Measurements from ENCODE around the gene SLC25A43. TPM values are rescaled to one million over a fixed set of nuclear protein-coding genes. Genes with fewer than 3 reads are reported as not detected.
A peak's percentile ranks its signal among the peaks of the same experiment; 100 is the strongest.

The SLC25A43 gene
- total and polyA plus RNA-seq, 9 of the 15 experiments (the other 6 are each of a cell fraction or from before 2014, with no cell fraction given) = 1.3 to 8.4 (median 4.0) TPM

GRCh38 chrX:119442286-119442685, 43.1 kb downstream of the SLC25A43 start:
- no peaks in the 10 kb centered on the region for H3K27me3 ChIP-seq (ENCODE audit: control insufficient read depth in 2 of 2, insufficient read depth in 2 of 2, low read length in 2 of 2)
- no peak overlapping the region for H3K27ac ChIP-seq (ENCODE audit: extremely low read depth, low read depth, low read length)
- no peaks in the 10 kb centered on the region for H3K36me3 ChIP-seq (ENCODE audit: control insufficient read depth, insufficient read depth, low read length)
- H2AFZ ChIP-seq (ENCODE audit: low read depth, low read length) = no peak overlapping the region
- no peak overlapping the region for H3K9ac ChIP-seq (ENCODE audit: insufficient read depth in 1 of 2, low read depth in 2 of 2, low read length in 2 of 2)
- WGBS (ENCODE audit: insufficient coverage, low coverage, missing lambda C conversion rate) = 31% methylated on average over 2 of the region's 2 CpGs
- H4K20me1 ChIP-seq (replicated peaks; ENCODE audit: control insufficient read depth, insufficient read depth, low read length) = no peaks in the 10 kb centered on the region
- H3K4me2 ChIP-seq (ENCODE audit: insufficient read depth, low read length) = no peak overlapping the region
- POLR2A ChIA-PET = no interaction called here
- no peak overlapping the region for H3K4me3 ChIP-seq
- FAIRE-seq (no peak), DNase-seq (ENCODE audit: extremely low read depth in 1 of 4, low spot score in 3 of 4) (no peak), ATAC-seq (no peak)
- CTCF ChIA-PET (ENCODE audit: low intra/inter-chr PET ratio) = no interaction called here
- no peaks in the 10 kb centered on the region for H3K9me1 ChIP-seq (ENCODE audit: control insufficient read depth, insufficient read depth, low read length)
- intact Hi-C loops (cut with micrococcal nuclease) (no loop called here), in situ Hi-C loops (cut with MboI) (no loop called here)
- H3K4me1 ChIP-seq (replicated peaks in 1 of 2; ENCODE audit: control insufficient read depth in 2 of 2, insufficient read depth in 2 of 2, low read length in 2 of 2) = no peaks in the 10 kb centered on the region
- no TSS peak for BruUV-seq (replicated peaks)
- TF ChIP-seq MEIS2 (IDR thresholded peaks at IDR 0.05; ENCODE audit: partially characterized antibody) (peak; percentile 6), ZZZ3 (IDR thresholded peaks at IDR 0.05) (no peak)
- H3K9me3 ChIP-seq (replicated peaks; ENCODE audit: control insufficient read depth, insufficient read depth, low read depth, low read length) = no peaks in the 10 kb centered on the region
- no peaks in the 10 kb centered on the region for H3K79me2 ChIP-seq (ENCODE audit: control insufficient read depth, insufficient read depth, low read length)

DNA sequence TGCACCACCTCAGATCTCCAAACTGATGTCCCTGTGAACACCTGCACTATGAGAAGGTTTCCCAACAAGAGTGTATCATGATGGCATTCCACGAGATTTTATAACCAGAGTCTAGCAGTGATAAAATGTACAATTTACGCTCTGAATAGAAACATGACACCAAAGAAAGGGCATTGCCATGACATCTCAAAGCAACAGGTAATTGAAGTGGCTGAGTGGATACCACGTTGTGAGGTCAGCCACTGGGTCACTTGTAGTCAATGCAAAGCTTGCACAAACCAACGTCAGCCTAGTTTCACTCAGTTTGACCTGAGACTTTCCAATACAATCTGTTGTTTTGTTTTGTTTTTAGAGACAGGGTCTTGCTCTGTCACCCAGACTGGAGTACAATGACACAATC, 54.1 kb downstream of the SLC25A43 start:
- Histone ChIP-seq H3K79me2 (ENCODE audit: control insufficient read depth, insufficient read depth, low read length) (no peaks in the 10 kb centered on the region), H3K4me1 (replicated peaks in 1 of 2; ENCODE audit: control insufficient read depth in 2 of 2, insufficient read depth in 2 of 2, low read length in 2 of 2) (no peaks in the 10 kb centered on the region), H3K27me3 (ENCODE audit: control insufficient read depth in 2 of 2, insufficient read depth in 2 of 2, low read length in 2 of 2) (no peaks in the 10 kb centered on the region), H3K9ac (ENCODE audit: insufficient read depth in 1 of 2, low read depth in 2 of 2, low read length in 2 of 2) (no peak overlapping the region), H3K36me3 (ENCODE audit: control insufficient read depth, insufficient read depth, low read length) (no peaks in the 10 kb centered on the region), H3K9me3 (replicated peaks; ENCODE audit: control insufficient read depth, insufficient read depth, low read depth, low read length) (peaks cover 1% of the 10 kb centered on the region; the same call in 1 of the 2 replicates), H3K4me2 (ENCODE audit: insufficient read depth, low read length) (no peak overlapping the region), H2AFZ (ENCODE audit: low read depth, low read length) (no peak overlapping the region), H4K20me1 (replicated peaks; ENCODE audit: control insufficient read depth, insufficient read depth, low read length) (no peaks in the 10 kb centered on the region), H3K9me1 (ENCODE audit: control insufficient read depth, insufficient read depth, low read length) (no peaks in the 10 kb centered on the region), H3K27ac (ENCODE audit: extremely low read depth, low read depth, low read length) (no peak overlapping the region), H3K4me3 (no peak overlapping the region)
- ATAC-seq (no peak), DNase-seq (ENCODE audit: extremely low read depth in 1 of 4, low spot score in 3 of 4) (no peak), FAIRE-seq (no peak)
- intact Hi-C loops (cut with micrococcal nuclease) = no loop called here
- BruUV-seq (replicated peaks) = no TSS peak
- ChIA-PET POLR2A (interaction anchor here (1.0 kb wide), 1 partner anchor 10 kb away, joined by 4 read pairs; no protein-coding TSS in a partner anchor), CTCF (ENCODE audit: low intra/inter-chr PET ratio) (no interaction called here)
- WGBS (ENCODE audit: insufficient coverage, low coverage, missing lambda C conversion rate) = 36% methylated on average over 4 of the region's 4 CpGs
- in situ Hi-C loops (cut with MboI) = no loop called here
- TF ChIP-seq LEF1 (IDR thresholded peaks at IDR 0.05) = no peak
- TF ChIP-seq ZNF347 (CRISPR knock-in tag; IDR thresholded peaks at IDR 0.05; ENCODE audit: low read depth) = no peak
- no peak for TF ChIP-seq ZC3H4 (CRISPR knock-in tag; IDR thresholded peaks at IDR 0.05; ENCODE audit: borderline replicate concordance)
- TF ChIP-seq TRIM28 (IDR thresholded peaks at IDR 0.05) = no peak
- no peak for TF ChIP-seq DDX20 (tag; IDR thresholded peaks at IDR 0.05; ENCODE audit: low read depth)
- no peak for TF ChIP-seq SLC30A9 (CRISPR knock-in tag; IDR thresholded peaks at IDR 0.05)
- TF ChIP-seq, protein P1, sequence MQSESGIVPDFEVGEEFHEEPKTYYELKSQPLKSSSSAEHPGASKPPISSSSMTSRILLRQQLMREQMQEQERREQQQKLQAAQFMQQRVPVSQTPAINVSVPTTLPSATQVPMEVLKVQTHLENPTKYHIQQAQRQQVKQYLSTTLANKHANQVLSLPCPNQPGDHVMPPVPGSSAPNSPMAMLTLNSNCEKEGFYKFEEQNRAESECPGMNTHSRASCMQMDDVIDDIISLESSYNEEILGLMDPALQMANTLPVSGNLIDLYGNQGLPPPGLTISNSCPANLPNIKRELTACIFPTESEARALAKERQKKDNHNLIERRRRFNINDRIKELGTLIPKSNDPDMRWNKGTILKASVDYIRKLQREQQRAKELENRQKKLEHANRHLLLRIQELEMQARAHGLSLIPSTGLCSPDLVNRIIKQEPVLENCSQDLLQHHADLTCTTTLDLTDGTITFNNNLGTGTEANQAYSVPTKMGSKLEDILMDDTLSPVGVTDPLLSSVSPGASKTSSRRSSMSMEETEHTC (IDR thresholded peaks at IDR 0.05) = no peak
- TF ChIP-seq, protein P2, sequence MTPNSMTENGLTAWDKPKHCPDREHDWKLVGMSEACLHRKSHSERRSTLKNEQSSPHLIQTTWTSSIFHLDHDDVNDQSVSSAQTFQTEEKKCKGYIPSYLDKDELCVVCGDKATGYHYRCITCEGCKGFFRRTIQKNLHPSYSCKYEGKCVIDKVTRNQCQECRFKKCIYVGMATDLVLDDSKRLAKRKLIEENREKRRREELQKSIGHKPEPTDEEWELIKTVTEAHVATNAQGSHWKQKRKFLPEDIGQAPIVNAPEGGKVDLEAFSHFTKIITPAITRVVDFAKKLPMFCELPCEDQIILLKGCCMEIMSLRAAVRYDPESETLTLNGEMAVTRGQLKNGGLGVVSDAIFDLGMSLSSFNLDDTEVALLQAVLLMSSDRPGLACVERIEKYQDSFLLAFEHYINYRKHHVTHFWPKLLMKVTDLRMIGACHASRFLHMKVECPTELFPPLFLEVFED (CRISPR knock-in tag; conservative IDR thresholded peaks at IDR 0.05) = no peak
- TF ChIP-seq THRAP3 (IDR thresholded peaks at IDR 0.05; ENCODE audit: borderline replicate concordance) = no peak
- TF ChIP-seq PCBP2 (IDR thresholded peaks at IDR 0.05; ENCODE audit: low read depth, low read length, poor library complexity, severe bottlenecking) = no peak
- TF ChIP-seq KAT7 (CRISPR knock-in tag; IDR thresholded peaks at IDR 0.05; ENCODE audit: borderline replicate concordance) = no peak
- no peak for TF ChIP-seq SRF (CRISPR knock-in tag; IDR thresholded peaks at IDR 0.05)
